PC-9 (cell line): Measurements from ENCODE around the gene SLC9A9.

ENCODE experiments used
- CTCF ChIP-seq: fragments of 200-600 bp; sonication (generic); conservative IDR thresholded peaks from 2 replicates; pipeline ENCODE4 v1.6.1; 2017; ENCODE audit warnings: mixed run types, antibody characterized with exemption, mild to moderate bottlenecking, moderate library complexity
- EZH2 ChIP-seq: fragments of 200-600 bp; sonication (generic); IDR thresholded peaks from 2 replicates; pipeline ENCODE4 v1.8.0; 2017; ENCODE audit warnings: antibody characterized with exemption, low read depth

GRCh38 chr3:143363276-143363675 is 485.0 kb downstream of the SLC9A9 start:
- TF ChIP-seq CTCF = no peak
- TF ChIP-seq EZH2 = no peak
